NCI-H748 treated with DMSO at 0.1 percent for 48 hours (cell line): ENCODE data around the gene TGM5.
A peak's percentile ranks its signal among the peaks of the same experiment; 100 is the strongest.

Source experiments
- DNase-seq: peaks from one replicate; lab custom pipeline; 2025; lab: John Stamatoyannopoulos, UW

Gene TGM5

GRCh38 chr15:43196760-43197548 is 69.8 kb downstream of the TGM5 start:
- no peak for DNase-seq

- no peak for DNase-seq
These were observed 71.9 kb downstream of the TGM5 start for GRCh38 chr15:43194795-43195194.

GRCh38 chr15:43193710-43194109 is 73.0 kb downstream of the TGM5 start:
- no peak for DNase-seq

GRCh38 chr15:43190178-43190577 is 76.5 kb downstream of the TGM5 start:
- no peak for DNase-seq

- no peak for DNase-seq
These were observed 77.4 kb downstream of the TGM5 start for GRCh38 chr15:43189296-43189695.

GRCh38 chr15:43187544-43188155 is 79.1 kb downstream of the TGM5 start:
- DNase-seq: no peak

GRCh38 chr15:43186003-43186353 is 80.8 kb downstream of the TGM5 start:
- DNase-seq: no peak

- peak; percentile 75 for DNase-seq
These were observed 81.3 kb downstream of the TGM5 start, which contains the start of gene CCNDBP1 for GRCh38 chr15:43185157-43186002. TSS of gene CCNDBP1 (plus strand) at chr15:43185403. CDS start at chr15:43185499, 96 bp downstream.

GRCh38 chr15:43184407-43185124 is 82.2 kb downstream of the TGM5 start:
- DNase-seq: no peak

- DNase-seq: no peak
These were observed 83.5 kb downstream of the TGM5 start for GRCh38 chr15:43183270-43183669.
